Cardiac muscle cell (in vitro differentiated cells and primary cell): ENCODE data around the gene C1orf53. TPM values are rescaled to one million over a fixed set of nuclear protein-coding genes. Genes with fewer than 3 reads are reported as not detected.
"Not testable (repeated sequence)": the region's sequence is repeated elsewhere in the genome, so short reads cannot be mapped to it uniquely, and the experiment has no call there.

Source experiments
- DNase-seq, 2 donors: peaks; one replicate each; pipeline versions ENCODE4 v3.0.0 to v3.0.0-alpha.2; 2010 to 2017; ENCODE audit warnings: low read depth in 1 of 2, low spot score in 1 of 2
- H3K27ac ChIP-seq: fragments of 200-600 bp; sonication (generic); 2 replicates; pipeline ENCODE4 v1.5.1; 2016
- H3K27me3 ChIP-seq: fragments of 200-600 bp; sonication (generic); 2 replicates; pipeline ENCODE4 v1.6.0; 2016; ENCODE audit warnings: control low read depth
- H3K36me3 ChIP-seq: fragments of 200-600 bp; sonication (generic); 2 replicates; pipeline ENCODE4 v1.5.1; 2016; ENCODE audit warnings: control low read depth
- H3K4me1 ChIP-seq: fragments of 200-600 bp; sonication (generic); 2 replicates; pipeline ENCODE4 v1.8.1; 2017; ENCODE audit warnings: low read depth, mild to moderate bottlenecking, mixed run types
- H3K4me3 ChIP-seq: fragments of 200-600 bp; sonication (generic); 2 replicates; pipeline ENCODE4 v1.5.1; 2016; ENCODE audit warnings: mild to moderate bottlenecking
- H3K9me3 ChIP-seq: fragments of 200-600 bp; sonication (generic); 2 replicates; pipeline ENCODE4 v1.5.1; 2017; ENCODE audit warnings: low read depth, mild to moderate bottlenecking, control low read depth
- polyA plus RNA-seq: library from polyadenylated mRNA; unstranded; fragments of >200 nt; fragmentation: Nextera tagmentation; extraction: Ambion mirVana; gene quantifications from 2 replicates; pipeline ENCODE4 v1.2.1, GENCODE V29; 2016
- total RNA-seq: library from RNA; depleted of rRNA; stranded (reverse); fragments of >200 nt; gene quantifications from 2 replicates; pipeline ENCODE4 v1.2.3, GENCODE V29; 2016
- TF ChIP-seq, protein P1 (sequence below): IDR thresholded peaks from 2 replicates; pipeline ENCODE4 v1.5.1; 2012; ENCODE audit warnings: low read depth, mild to moderate bottlenecking, low read length

The C1orf53 gene
- total and polyA plus RNA-seq, 2 experiments from 2014 or later = 4.3 to 9.2 TPM

DNA sequence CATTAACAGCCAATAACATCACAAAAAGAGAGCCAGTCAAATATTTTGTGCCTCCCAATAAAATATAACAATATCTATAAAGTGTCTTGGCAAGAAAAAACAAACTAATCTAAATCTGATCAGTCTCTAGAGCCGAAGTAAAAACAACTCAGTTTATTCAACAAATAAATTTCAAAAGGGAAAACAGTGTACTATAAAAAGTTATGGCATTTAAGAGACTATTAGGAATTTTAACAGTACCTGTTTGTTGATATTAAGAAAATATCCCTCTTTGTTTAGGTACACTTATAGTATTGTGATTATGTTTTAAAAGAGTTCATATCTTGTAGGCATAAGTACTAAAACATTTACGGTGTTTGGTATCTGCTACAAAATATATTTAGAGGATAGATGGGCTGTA is 36.6 kb upstream of the C1orf53 start:
- no peaks in the 10 kb centered on the region for H3K4me1 ChIP-seq
- no peak overlapping the region for H3K4me3 ChIP-seq
- H3K9me3 ChIP-seq = no peaks in the 10 kb centered on the region
- TF ChIP-seq, protein P1, sequence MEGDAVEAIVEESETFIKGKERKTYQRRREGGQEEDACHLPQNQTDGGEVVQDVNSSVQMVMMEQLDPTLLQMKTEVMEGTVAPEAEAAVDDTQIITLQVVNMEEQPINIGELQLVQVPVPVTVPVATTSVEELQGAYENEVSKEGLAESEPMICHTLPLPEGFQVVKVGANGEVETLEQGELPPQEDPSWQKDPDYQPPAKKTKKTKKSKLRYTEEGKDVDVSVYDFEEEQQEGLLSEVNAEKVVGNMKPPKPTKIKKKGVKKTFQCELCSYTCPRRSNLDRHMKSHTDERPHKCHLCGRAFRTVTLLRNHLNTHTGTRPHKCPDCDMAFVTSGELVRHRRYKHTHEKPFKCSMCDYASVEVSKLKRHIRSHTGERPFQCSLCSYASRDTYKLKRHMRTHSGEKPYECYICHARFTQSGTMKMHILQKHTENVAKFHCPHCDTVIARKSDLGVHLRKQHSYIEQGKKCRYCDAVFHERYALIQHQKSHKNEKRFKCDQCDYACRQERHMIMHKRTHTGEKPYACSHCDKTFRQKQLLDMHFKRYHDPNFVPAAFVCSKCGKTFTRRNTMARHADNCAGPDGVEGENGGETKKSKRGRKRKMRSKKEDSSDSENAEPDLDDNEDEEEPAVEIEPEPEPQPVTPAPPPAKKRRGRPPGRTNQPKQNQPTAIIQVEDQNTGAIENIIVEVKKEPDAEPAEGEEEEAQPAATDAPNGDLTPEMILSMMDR = no peak
- no peaks in the 10 kb centered on the region for H3K36me3 ChIP-seq
- no peak for DNase-seq
- H3K27ac ChIP-seq = no peak overlapping the region
- no peaks in the 10 kb centered on the region for H3K27me3 ChIP-seq

DNA sequence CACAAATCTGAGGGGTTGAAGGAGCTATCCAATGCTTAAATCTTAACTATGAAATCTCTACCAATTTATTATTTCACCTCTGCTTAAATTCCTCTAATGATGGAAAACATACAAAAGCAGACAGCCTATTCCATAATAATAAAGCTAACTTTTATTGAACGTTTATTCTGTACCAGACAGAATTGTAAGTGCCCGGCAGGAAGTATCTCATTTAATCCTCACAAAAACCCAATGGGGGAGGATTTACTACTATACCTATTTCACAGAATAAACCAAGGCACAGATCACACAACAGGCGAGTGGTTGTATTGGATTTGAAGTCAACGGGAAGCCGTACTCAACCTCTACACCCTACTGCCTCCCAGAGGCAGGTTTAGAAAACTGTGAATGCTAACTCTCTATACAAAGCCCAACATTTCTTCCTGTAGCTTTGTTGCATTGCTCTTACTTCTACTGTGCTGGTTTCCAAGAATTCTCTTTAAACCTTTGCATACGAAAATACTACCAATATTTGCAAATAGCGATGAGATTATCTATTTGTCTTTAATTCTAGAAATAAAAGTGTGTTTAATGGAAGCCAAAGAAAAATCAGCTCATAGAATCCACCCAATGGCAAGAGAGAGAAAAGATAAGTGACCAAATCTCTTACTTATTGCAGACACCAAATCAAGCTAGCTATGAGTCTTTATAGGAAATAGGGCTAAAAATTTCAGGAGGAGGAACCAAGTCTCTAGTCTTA is 33.5 kb upstream of the C1orf53 start:
- H3K4me3 ChIP-seq = no peak overlapping the region
- DNase-seq = peak; percentile 54 to 76

DNA sequence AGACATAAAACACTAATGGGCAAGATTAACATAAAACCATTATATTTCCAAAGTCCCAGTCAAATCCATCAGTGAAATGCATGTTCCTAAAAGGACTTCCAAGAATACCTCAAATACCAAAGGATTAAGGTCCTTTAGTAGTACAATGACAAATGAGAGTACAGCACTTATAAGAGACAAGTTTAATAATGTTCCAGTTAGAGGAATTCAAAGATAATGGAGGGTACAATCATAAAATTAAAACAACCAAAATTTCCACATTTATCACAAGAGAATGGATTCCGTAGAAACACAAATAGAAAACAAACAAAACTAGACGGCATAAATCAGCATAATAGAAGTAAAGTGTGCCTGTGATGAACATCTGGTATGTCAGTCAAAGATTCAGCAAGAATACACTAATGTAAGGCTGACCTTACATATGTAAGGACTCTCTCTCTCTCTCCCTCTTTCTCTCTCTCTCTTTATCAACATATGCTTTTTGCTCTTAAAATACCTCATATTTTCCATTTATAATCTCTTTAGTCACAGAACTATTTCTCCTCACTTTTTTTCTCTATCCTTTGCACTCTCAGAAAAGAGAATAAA is 32.8 kb upstream of the C1orf53 start:
- Histone ChIP-seq H3K27me3 (no peaks in the 10 kb centered on the region), H3K27ac (no peak overlapping the region), H3K4me1 (no peaks in the 10 kb centered on the region), H3K9me3 (no peaks in the 10 kb centered on the region), H3K36me3 (no peaks in the 10 kb centered on the region), H3K4me3 (no peak overlapping the region)
- TF ChIP-seq, protein P1 = no peak
- no peak for DNase-seq

More for the DNA sequence above, 33.5 kb upstream of the C1orf53 start:
- TF ChIP-seq, protein P1 = peak; percentile 66
- Histone ChIP-seq H3K9me3 (no peaks in the 10 kb centered on the region), H3K4me1 (no peaks in the 10 kb centered on the region), H3K27me3 (no peaks in the 10 kb centered on the region), H3K36me3 (no peaks in the 10 kb centered on the region), H3K27ac (no peak overlapping the region)

DNA sequence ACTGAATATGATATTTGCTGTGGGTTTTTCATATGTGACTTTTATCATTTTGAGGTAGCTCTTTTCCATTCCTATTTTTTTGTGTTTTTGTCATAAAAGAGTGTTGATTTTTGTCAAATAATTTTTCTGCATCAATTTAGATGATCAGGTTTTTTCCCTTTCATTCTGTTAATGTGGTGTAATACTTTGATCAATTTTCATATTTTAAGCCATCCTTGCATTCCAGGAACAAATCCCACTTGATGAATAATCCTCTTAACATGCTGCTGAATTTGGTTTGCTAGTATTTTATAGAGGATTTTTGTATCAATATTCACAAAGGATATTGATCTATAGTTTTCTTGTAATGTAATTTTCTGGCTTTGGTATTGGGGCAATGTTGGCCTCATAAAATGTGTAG is 25.5 kb upstream of the C1orf53 start:
- no peak for DNase-seq
- H3K36me3 ChIP-seq = no peaks in the 10 kb centered on the region
- no peak overlapping the region for H3K27ac ChIP-seq
- H3K4me1 ChIP-seq = no peaks in the 10 kb centered on the region
- H3K4me3 ChIP-seq = no peak overlapping the region
- no peaks in the 10 kb centered on the region for H3K27me3 ChIP-seq
- TF ChIP-seq, protein P1 = no peak
- no peaks in the 10 kb centered on the region for H3K9me3 ChIP-seq

DNA sequence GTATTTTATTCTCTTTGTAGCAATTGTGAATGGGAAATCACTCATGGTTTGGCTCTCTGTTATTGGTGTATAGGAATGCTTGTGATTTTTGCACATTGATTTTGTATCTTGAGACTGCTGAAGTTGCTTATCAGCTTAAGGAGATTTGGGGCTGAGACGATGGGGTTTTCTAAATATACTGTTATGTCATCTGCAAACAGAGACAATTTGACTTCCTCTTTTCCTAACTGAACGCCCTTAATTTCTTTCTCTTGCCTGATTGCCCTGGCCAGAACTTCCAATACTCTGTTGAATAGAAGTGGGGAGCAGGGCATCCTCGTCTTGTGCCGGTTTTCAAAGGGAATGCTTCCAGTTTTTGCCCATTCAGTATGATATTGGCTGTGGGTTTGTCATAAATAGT is 22.0 kb upstream of the C1orf53 start:
- H3K4me1 ChIP-seq, DNase-seq, H3K4me3 ChIP-seq, H3K36me3 ChIP-seq, H3K27me3 ChIP-seq, H3K9me3 ChIP-seq, H3K27ac ChIP-seq: not testable (repeated sequence)

DNA sequence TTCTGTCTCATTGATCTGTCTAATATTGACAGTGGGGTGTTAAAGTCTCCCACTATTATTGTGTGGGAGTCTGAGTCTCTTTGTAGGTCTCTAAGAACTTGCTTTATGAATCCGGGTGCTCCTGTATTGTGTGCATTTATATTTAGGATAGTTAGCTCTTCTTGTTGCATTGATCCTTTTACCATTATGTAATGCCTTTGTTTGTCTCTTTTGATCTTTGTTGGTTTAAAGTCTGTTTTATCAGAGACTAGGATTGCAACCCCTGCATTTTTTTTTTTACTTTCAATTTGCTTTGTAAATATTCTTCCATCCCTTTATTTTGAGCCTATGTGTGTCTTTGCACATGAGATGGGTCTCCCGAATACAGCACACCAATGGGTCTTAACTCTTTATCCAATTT is 20.2 kb upstream of the C1orf53 start:
- not testable (repeated sequence) for H3K9me3 ChIP-seq, H3K4me1 ChIP-seq, H3K36me3 ChIP-seq, H3K27ac ChIP-seq, H3K4me3 ChIP-seq, DNase-seq, H3K27me3 ChIP-seq
